ENCODE data around the gene GMDS. TPM values are rescaled to one million over a fixed set of nuclear protein-coding genes. Genes with fewer than 3 reads are reported as not detected.

GMDS gene
- total and polyA plus RNA-seq, 2 donors (not counting 1 experiment from before 2014, with no cell fraction given): 11.5 to 16.4 TPM

- Histone ChIP-seq H3K4me1 (ENCODE audit: control insufficient read depth in 2 of 2, insufficient read depth in 2 of 2, low read length in 2 of 2) (peaks cover 5 to 13% of the 10 kb centered on the region in 2 donors), H3K4me2 (replicated peaks; ENCODE audit: low read depth, low read length, poor library complexity, severe bottlenecking) (no peak overlapping the region), H4K20me1 (ENCODE audit: control insufficient read depth, insufficient read depth, low read length, poor library complexity, severe bottlenecking) (no peaks in the 10 kb centered on the region), H3K27me3 (replicated peaks in 1 of 4; ENCODE audit: control extremely low read depth in 1 of 4, control insufficient read depth in 3 of 4, insufficient read depth in 4 of 4, low read length in 3 of 4) (no peaks in the 10 kb centered on the region), H3K9me3 (ENCODE audit: control extremely low read depth in 1 of 3, control insufficient read depth in 2 of 3, insufficient read depth in 1 of 3, low read length in 2 of 3) (no peaks in the 10 kb centered on the region), H3K27ac (ENCODE audit: low read length in 2 of 2) (no peak overlapping the region), H3K79me2 (ENCODE audit: control insufficient read depth, insufficient read depth, low read length) (peaks cover 3% of the 10 kb centered on the region), H3K9ac (ENCODE audit: low read length) (no peak overlapping the region), H3K4me3 (ENCODE audit: control extremely low read depth in 1 of 5, extremely low read depth in 1 of 5, insufficient read depth in 1 of 5, low read depth in 2 of 5, low read length in 4 of 5) (no peak overlapping the region), H3K36me3 (replicated peaks in 1 of 2; ENCODE audit: control extremely low read depth in 1 of 2, control insufficient read depth in 1 of 2, extremely low read depth in 1 of 2, insufficient read depth in 2 of 2, low read length in 1 of 2) (no peaks in the 10 kb centered on the region), H2AFZ (ENCODE audit: insufficient read depth, low read depth, low read length, poor library complexity, severe bottlenecking) (no peak overlapping the region)
- ChIA-PET POLR2A (no interaction called here), CTCF (no interaction called here)
- DNase-seq: no peak
- ATAC-seq (ENCODE audit: low read depth): no peak
- 100% methylated on average over 3 of the region's 3 CpGs for WGBS (ENCODE audit: insufficient coverage)
- H3K9me3 Mint-ChIP-seq (ENCODE audit: insufficient read depth): no peaks in the 10 kb centered on the region
- TF ChIP-seq, protein P1, sequence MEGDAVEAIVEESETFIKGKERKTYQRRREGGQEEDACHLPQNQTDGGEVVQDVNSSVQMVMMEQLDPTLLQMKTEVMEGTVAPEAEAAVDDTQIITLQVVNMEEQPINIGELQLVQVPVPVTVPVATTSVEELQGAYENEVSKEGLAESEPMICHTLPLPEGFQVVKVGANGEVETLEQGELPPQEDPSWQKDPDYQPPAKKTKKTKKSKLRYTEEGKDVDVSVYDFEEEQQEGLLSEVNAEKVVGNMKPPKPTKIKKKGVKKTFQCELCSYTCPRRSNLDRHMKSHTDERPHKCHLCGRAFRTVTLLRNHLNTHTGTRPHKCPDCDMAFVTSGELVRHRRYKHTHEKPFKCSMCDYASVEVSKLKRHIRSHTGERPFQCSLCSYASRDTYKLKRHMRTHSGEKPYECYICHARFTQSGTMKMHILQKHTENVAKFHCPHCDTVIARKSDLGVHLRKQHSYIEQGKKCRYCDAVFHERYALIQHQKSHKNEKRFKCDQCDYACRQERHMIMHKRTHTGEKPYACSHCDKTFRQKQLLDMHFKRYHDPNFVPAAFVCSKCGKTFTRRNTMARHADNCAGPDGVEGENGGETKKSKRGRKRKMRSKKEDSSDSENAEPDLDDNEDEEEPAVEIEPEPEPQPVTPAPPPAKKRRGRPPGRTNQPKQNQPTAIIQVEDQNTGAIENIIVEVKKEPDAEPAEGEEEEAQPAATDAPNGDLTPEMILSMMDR (IDR thresholded peaks at IDR 0.05): no peak
- intact Hi-C loops (cut with micrococcal nuclease): no loop called here
- peaks cover 24% of the 10 kb centered on the region for H3K4me1 Mint-ChIP-seq
- no peaks in the 10 kb centered on the region for H3K27me3 Mint-ChIP-seq
- H3K27ac Mint-ChIP-seq: no peak overlapping the region
- H3K4me3 Mint-ChIP-seq: no peak overlapping the region
Measured at GRCh38 chr6:2125158-2125557, 120.2 kb downstream of the GMDS start.

- ChIA-PET CTCF (interaction anchor here (1.2 kb wide), 1 partner anchor 71 kb away, joined by 4 read pairs; no protein-coding TSS in a partner anchor), POLR2A (no interaction called here)
- intact Hi-C loops (cut with micrococcal nuclease): no loop called here
- DNase-seq (no peak), ATAC-seq (ENCODE audit: low read depth) (no peak)
- Histone ChIP-seq H3K4me1 (ENCODE audit: control insufficient read depth in 2 of 2, insufficient read depth in 2 of 2, low read length in 2 of 2) (peaks cover 5 to 10% of the 10 kb centered on the region in 2 donors), H3K9me3 (ENCODE audit: control extremely low read depth in 1 of 3, control insufficient read depth in 2 of 3, insufficient read depth in 1 of 3, low read length in 2 of 3) (no peaks in the 10 kb centered on the region), H3K79me2 (ENCODE audit: control insufficient read depth, insufficient read depth, low read length) (peaks cover 3% of the 10 kb centered on the region), H4K20me1 (ENCODE audit: control insufficient read depth, insufficient read depth, low read length, poor library complexity, severe bottlenecking) (no peaks in the 10 kb centered on the region), H3K27ac (ENCODE audit: low read length in 2 of 2) (no peak overlapping the region), H3K4me3 (ENCODE audit: control extremely low read depth in 1 of 5, extremely low read depth in 1 of 5, insufficient read depth in 1 of 5, low read depth in 2 of 5, low read length in 4 of 5) (no peak overlapping the region), H3K36me3 (replicated peaks in 1 of 2; ENCODE audit: control extremely low read depth in 1 of 2, control insufficient read depth in 1 of 2, extremely low read depth in 1 of 2, insufficient read depth in 2 of 2, low read length in 1 of 2) (no peaks in the 10 kb centered on the region), H2AFZ (ENCODE audit: insufficient read depth, low read depth, low read length, poor library complexity, severe bottlenecking) (no peak overlapping the region), H3K9ac (ENCODE audit: low read length) (no peak overlapping the region), H3K4me2 (replicated peaks; ENCODE audit: low read depth, low read length, poor library complexity, severe bottlenecking) (no peak overlapping the region), H3K27me3 (replicated peaks in 1 of 4; ENCODE audit: control extremely low read depth in 1 of 4, control insufficient read depth in 3 of 4, insufficient read depth in 4 of 4, low read length in 3 of 4) (no peaks in the 10 kb centered on the region)
- TF ChIP-seq, protein P1 (IDR thresholded peaks at IDR 0.05): no peak
- no peak for TF ChIP-seq EZH2 (IDR thresholded peaks at IDR 0.05; ENCODE audit: borderline replicate concordance, insufficient read depth, low read depth, low read length, poor library complexity, severe bottlenecking)
- Mint-ChIP-seq H3K27me3 (no peaks in the 10 kb centered on the region), H3K27ac (no peak overlapping the region), H3K9me3 (ENCODE audit: insufficient read depth) (no peaks in the 10 kb centered on the region), H3K4me3 (no peak overlapping the region), H3K4me1 (peaks cover 18% of the 10 kb centered on the region)
- 48% methylated on average over 8 of the region's 11 CpGs for WGBS (ENCODE audit: insufficient coverage)
Measured at GRCh38 chr6:2124260-2124709, 121.1 kb downstream of the GMDS start.
